Epithelial cell of esophagus (primary cell): ENCODE results near the gene ZNF142.

Source experiments
- DNase-seq: peaks from one replicate; pipeline ENCODE4 v3.0.0; 2010; ENCODE audit warnings: low read depth
- H3K4me3 ChIP-seq: 2 replicates; pipeline ENCODE4 v1.5.1; 2011; ENCODE audit warnings: mild to moderate bottlenecking, low read length, control low read depth
- CTCF ChIP-seq: IDR thresholded peaks from 2 replicates; pipeline ENCODE4 v1.5.1; 2011; ENCODE audit warnings: low read depth, mild to moderate bottlenecking, low read length, control low read depth, inconsistent platforms; ENCODE audit not compliant: insufficient read depth; ENCODE audit errors: missing control alignments

The ZNF142 gene, protein sequence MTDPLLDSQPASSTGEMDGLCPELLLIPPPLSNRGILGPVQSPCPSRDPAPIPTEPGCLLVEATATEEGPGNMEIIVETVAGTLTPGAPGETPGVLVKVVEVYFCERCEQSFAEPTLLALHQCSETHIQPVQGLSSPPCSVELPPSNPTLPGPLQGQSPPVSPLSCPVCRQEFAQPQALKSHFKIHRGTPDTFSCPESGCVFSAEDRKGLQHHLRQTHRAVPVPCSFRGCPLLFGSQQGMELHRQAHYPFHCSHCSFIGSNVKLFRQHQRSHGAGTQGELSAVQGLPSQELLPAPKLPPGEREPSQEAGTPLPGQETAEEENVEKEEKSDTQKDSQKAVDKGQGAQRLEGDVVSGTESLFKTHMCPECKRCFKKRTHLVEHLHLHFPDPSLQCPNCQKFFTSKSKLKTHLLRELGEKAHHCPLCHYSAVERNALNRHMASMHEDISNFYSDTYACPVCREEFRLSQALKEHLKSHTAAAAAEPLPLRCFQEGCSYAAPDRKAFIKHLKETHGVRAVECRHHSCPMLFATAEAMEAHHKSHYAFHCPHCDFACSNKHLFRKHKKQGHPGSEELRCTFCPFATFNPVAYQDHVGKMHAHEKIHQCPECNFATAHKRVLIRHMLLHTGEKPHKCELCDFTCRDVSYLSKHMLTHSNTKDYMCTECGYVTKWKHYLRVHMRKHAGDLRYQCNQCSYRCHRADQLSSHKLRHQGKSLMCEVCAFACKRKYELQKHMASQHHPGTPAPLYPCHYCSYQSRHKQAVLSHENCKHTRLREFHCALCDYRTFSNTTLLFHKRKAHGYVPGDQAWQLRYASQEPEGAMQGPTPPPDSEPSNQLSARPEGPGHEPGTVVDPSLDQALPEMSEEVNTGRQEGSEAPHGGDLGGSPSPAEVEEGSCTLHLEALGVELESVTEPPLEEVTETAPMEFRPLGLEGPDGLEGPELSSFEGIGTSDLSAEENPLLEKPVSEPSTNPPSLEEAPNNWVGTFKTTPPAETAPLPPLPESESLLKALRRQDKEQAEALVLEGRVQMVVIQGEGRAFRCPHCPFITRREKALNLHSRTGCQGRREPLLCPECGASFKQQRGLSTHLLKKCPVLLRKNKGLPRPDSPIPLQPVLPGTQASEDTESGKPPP (N-terminal part only)

DNA sequence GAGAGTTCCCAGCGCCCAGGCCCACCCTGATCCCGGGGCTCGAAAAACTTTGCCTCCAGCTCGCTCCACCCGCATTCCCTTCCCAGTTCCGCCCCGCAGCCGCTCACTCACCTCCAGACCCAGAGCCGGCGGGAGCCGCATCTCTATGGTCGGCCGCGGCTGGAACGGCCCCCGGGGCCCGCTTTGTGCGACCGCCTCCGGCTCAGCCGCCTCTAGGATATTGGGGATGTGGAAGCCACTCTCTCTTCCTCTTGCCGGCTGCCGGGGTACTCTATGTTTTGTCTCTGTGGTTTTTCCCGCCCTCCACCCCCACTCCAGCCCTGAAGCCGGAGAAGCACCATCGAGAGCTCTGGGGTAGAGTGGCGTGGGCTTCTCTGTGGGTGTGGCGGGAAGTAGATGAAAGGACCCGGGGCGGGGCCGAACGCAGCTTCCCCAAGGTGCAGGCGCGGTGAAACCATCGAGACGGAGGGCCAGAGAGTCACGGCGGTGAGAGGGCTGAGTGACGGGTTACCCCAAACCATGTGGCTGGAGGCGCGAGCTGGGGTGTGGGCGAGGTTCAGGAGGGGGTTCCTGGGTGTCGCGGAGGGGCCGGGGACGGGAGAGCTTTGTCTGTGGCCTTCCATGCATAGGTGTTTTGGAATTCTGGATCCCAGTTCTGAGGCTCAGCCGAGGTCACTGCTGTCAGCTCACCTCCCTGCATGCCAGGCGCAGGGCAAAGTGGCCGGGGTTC, at the start of gene ZNF142, which contains the start of gene BCS1L:
ZNF142 (minus strand) TSS at position 366 of the 730 bp plus-strand sequence. CDS start 3,194 bp downstream, outside the sequence.
BCS1L (plus strand) TSS at position 426 of the 730 bp plus-strand sequence. CDS start 1,305 bp downstream, outside the sequence.
- H3K4me3 ChIP-seq = peak within 1 kb of the TSS; percentile 94
- no peak for TF ChIP-seq CTCF
- peak; percentile 95 for DNase-seq

- no peak for TF ChIP-seq CTCF
- no peak overlapping the region for H3K4me3 ChIP-seq
- no peak for DNase-seq
Measured at GRCh38 chr2:218708086-218708485, 48.7 kb upstream of the ZNF142 start.

DNA sequence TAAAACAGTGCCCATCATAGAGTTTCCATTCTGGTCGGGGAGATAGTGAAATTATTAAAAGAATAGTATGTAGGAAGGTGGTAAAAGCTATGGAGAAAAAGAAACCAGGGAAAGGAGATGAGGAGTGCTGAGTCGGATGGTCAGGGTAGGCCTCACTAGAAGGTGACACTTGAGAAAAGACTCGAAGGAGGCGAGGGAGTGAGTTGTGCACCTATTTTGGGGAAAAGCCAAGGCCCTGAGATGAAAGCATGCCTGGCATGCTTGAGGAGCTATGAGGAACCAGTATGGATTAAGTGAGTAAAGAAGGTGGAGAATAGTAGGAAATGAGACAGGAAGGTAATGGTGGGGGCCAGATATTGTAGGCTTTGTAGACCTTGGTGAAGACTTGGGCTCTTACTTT, 43.9 kb upstream of the ZNF142 start:
- no peak for TF ChIP-seq CTCF
- no peak for DNase-seq
- no peak overlapping the region for H3K4me3 ChIP-seq

DNA sequence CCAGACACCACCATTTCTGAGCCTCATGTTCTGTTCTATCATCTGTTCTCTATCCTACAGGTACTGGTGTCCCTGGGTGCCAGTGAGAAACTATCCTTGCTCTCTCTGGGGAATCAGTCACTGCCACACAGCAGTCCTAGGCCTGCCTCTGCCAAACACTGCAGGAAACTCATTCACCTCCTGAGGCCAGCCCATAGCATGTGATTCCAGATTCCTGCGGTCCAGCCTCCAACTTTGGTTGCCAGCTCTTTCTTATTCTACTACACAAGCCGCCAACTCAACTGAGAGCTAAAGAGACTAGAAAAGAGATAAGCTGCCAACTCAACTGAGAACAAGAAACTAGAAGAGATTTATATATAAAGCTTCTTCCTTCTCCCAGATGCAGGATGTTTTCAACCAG, 42.4 kb upstream of the ZNF142 start:
- no peak for TF ChIP-seq CTCF
- no peak overlapping the region for H3K4me3 ChIP-seq
- DNase-seq = no peak

DNA sequence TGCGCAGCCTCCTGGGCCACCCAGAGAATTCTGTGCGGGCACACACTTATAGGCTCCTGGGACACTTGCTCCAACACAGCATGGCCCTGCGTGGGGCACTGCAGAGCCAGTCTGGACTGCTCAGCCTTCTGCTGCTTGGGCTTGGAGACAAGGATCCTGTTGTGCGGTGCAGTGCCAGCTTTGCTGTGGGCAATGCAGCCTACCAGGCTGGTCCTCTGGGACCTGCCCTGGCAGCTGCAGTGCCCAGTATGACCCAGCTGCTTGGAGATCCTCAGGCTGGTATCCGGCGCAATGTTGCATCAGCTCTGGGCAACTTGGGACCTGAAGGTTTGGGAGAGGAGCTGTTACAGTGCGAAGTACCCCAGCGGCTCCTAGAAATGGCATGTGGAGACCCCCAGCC, 39.5 kb upstream of the ZNF142 start:
- no peak for DNase-seq
- no peak overlapping the region for H3K4me3 ChIP-seq

More for the DNA sequence above, 39.5 kb upstream of the ZNF142 start:
- no peak for TF ChIP-seq CTCF
